ACHN (cell line): Measurements from ENCODE around the gene UCN2.

Source experiments
- DNase-seq: peaks from one replicate; pipeline ENCODE4 v3.0.0-alpha.2; 2015
- in situ Hi-C: cut with HindIII; loops from 2 replicates; pipeline ENCODE4 v1.10.0; 2017; ENCODE audit warnings: low sequenced_read_pairs, low pct_ligation_motif_present, low pct_unique_long_range_greater_than_20kb

Gene UCN2, protein sequence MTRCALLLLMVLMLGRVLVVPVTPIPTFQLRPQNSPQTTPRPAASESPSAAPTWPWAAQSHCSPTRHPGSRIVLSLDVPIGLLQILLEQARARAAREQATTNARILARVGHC

DNA sequence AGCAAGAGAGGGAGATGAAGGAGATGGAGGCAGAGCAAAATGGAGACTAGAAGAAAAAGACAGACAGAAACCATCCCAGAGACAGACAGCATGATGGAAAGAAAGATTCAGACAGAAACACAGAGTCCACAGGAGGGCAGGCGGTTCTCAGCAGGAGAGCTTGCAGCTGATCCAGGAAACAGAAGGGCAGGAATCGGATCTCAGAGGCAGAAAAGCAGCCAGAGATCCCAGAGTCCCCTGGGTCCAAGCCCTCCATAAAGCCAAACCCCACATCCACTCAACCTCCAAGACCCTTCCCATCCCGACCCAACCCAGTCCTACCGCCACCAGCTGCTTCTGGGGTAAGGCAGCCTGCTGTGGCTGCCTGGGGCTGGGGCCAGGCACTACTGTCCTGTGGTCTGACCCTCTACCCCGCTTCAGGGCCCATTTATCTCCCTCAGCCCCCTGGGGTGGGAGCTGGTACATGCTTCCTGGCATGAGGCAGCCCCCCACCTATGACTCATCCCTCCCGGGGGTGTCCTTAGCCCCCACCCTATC is at the start of gene UCN2:
Gene UCN2, minus strand, starts transcription at position 400 of the 537 bp plus-strand sequence. CDS start 657 bp downstream, outside the sequence.
- peak; percentile 18 for DNase-seq
- in situ Hi-C loops: no loop called here

DNA sequence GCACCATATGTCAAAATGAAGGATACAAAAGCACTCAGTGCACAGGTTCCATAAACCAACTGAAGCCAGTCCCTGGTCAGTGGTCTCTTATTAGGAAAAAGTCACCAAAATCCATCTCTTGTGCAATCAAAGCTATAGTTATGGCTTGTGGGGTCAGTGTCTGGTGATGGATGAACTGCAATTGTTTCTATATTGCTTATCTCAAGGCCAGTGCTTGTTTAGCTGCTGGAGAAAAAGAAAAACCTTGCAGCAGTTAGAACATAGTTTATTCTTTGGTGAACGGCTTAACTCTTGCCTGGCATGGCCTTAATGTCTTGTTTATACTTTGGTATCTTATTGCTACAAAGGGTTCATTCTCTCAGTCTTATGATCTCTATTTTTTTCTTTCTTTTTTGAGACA is 48.7 kb upstream of the UCN2 start:
- in situ Hi-C loops: no loop called here
- no peak for DNase-seq

DNA sequence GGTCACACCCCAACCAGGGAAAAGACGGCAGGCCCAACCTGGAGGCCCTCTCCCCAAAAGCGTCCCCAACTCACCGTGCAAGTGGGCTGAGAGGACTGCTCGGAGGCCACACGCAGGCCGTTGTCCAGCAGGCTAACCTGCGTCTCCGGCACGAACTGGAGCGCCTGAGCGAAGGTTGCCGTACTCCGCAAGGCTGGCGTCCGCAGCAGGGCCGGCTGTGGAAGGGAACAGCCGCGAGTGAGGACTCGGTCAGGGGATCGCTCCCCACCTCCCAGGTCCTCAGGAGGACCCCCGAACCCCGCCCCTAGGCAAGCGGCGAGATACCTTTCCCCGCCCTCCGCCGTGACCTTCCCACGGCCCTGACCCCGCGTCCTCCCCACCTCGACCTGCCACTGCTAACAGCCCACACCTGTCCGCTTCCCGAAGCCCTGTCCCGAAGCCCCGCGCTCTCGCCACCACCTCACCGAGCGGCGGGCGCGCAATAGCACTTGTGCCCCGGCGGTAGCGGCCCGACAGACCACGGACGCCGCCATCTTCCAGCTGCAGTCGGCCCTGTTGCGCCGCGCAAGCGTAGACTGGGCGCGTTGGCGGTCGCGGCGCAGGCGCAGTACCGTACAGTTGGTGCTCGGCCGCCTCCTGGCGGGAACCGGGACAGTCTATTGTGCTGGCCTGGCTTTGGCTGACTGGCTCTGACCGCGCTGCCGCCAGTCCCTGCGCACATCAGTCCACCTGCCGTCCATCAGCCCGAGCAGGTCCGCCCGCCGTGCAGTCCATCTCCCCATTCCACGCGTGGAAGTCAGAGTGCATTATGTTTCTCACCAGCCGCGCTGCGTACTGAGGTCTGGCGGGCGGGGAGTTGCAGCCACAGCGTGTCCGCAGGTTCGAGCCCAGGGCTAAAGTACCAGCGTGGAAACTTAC is 45.8 kb upstream of the UCN2 start, which contains the start of gene UQCRC1:
Gene UQCRC1, minus strand, starts transcription at position 559 of the 918 bp plus-strand sequence. Its CDS starts 26 bp downstream, at position 533.
- peak; percentile 89 for DNase-seq
- in situ Hi-C loops: no loop called here

DNA sequence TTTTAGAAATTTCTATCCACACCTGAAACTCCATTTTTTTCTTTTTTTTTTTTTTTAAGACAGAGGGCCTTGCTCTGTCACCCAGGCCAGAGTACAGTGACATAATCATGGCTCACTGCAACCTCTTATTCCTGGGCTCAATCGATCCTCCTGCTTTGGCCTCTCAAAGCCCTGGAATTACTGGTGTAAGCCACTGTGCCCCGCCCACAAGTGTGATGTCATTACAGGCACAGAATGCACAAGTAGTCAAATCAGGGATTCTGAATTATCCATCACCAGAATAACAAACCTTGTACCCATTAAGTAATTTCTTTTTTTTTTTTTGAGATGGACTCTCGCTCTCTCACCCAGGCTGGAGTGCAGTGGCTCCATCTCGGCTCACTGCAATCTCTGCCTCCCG is 43.9 kb upstream of the UCN2 start:
- no peak for DNase-seq

DNA sequence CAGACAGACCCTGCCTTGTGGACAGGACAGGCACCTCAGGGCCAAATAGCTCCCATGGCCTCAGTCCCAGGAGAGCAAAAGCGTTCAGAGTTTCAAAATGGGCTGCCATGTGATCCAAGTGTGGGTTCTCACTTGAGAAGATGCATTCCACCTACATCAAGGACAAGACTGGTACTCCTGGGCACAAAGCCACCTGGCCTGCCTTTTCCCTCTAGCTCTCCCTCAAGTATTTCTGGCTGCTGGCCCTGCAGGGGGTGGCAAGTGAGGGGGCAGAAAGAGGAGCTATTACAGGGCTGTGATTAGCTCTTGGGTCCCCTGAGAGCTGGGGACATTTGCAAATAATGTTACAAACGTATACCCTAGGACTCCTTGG is 38.0 kb upstream of the UCN2 start:
- DNase-seq: no peak
- in situ Hi-C loops: no loop called here

More for the DNA sequence above, 43.9 kb upstream of the UCN2 start:
- in situ Hi-C loops: no loop called here

DNA sequence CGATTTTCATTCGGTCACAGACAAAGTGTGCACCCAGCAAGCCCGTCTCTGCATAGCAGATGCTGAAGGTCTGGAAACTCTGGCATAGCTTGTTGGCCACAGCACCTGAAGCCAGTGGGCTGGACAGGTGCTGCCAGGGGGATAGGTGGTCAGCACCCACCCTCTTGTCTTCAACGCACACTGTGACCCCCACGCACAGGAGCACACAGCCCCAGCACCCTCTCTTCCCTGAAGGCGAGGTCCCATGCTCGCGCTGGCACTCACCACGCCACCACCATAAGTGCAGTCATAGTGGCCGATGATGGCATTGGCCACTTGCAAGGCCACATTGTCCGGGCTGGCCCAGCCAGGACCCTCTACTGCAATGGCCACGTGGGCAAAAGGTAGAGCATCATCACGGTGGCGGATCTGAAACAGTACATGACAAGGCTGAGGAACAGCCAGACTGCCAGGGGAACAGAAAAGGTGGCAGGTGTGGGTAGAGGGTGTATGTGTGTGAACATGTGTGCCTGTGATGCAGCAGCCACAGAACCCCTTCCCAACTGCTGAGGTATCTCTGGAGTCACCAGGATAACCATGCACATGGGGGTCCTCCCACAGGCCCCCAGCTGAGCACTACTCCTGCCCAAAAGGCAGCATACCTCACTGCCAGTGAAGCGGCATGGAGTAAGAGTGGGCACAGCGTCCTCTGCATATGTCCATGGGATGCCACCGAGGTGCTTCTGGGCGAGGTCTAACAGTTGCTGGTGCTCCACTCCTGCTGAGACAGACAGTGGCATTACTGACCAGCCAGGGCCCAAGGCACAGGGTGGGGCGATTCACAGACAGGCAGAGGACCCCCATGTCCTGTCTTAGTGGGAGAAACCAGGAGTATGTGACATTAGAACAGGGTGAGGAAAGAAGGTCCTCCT is 37.4 kb upstream of the UCN2 start:
- DNase-seq: no peak
- in situ Hi-C loops: no loop called here

DNA sequence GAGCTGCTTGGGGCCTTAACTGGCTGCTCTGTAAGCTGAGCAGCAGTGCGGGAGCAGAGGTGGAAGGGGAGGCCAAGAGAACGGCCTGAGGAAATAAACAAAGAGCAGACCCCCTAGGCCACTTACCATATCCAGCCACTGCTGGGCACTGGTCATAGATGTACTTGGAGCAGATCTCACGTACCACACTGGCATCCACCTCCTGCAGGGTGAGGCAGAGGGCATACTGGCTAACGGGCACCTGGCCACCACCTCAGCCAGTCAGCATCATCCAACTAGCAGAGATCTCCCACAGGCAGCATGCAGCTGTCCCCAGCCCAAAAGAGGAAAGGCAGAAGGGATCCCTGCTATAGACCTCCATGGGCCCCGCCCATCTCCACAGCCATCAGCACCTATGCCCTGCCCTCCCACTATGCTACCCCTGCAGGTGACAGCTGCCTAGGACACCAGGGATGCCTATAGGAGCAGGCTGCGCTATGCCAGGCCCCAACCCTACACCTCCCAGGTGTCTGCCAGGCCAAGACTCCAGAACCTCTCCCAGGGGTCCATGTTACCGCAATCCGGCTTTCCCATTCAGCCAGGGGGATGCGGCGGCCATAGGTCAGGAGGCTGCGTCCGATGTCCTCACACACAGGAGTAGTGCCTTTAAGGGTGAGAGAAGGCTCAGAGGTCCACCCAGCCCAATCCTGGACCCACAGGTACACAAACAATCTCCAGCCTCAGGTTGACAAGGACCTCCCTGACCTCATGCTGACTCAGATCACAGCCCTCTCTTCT is 36.1 kb upstream of the UCN2 start:
- DNase-seq: no peak
- in situ Hi-C loops: no loop called here

DNA sequence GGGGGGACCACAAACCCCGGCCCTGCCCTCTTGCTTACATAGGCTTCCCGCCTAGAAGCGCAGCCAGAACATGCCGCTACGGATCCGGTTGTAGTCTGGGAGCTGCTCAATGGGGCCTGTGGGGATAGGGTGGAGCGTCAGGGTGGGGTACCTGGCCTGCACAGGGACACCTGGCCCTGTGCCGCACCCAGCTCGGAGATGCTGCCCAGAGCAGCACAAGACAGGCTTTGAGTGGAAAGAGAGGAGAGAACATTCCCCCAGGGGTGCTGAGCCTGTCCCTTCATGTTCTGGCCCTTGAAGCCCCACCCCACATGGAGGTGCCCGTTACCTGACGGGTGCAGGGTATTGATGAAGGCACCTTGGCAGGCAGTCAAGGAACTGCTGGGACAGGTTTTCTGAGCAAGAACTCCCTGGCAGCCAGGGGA is 35.5 kb upstream of the UCN2 start:
- no peak for DNase-seq
- in situ Hi-C loops: no loop called here

DNA sequence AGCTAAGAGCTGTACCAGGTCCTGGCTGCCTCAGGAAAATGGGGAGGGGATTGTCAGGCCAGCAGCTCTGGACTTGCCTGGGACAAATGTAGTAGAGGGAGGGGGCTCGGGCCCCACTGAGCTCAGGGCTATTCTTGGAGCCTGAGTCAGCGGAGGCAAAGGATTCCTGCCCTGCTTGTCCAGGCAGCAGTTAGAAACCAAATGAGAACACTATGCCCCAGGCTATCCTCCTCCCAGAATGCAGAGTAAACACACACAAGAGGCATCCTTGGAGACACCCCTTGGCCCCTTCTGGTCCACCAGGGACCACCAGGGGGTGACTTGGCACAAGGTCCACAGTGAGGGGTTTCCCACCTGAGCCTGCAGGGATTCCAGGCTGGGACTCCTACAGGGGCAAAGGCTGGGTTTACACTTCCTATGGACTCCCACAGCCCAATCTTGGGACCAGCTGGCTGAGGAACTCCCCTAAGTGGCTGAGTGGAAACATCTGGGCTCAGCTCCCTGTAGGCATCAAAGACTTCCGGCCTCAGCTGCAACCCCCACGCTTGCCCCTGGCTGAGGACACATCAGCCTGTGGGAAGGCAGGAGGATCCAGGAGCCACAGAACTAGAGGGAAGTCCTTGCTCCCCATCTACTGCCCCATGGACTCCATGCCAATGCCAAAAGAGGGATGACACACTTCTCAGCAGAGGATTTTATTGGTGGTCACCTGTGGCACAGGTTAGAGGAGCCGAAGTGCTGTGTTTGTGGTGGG is 34.9 kb upstream of the UCN2 start:
- DNase-seq: no peak
- in situ Hi-C loops: no loop called here

DNA sequence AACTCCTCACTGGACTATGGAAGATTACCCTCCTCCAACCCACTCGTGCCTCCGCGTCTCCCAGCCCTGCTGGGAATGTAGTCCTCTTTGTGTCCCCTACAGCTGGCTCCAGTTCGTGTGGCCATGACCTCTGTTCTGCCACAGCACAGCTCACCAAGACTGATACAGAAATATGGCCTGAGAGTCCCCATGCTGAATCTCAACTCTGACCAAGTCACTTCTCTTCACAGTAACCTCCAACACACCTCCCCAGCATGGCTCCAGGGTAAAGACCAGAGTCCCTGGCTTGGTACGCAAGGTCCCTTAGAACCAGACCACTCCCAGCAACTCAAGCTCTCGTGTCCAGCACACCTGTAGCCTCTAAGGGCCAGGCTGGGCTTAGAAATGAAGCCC is 33.8 kb upstream of the UCN2 start:
- no peak for DNase-seq
- in situ Hi-C loops: no loop called here

DNA sequence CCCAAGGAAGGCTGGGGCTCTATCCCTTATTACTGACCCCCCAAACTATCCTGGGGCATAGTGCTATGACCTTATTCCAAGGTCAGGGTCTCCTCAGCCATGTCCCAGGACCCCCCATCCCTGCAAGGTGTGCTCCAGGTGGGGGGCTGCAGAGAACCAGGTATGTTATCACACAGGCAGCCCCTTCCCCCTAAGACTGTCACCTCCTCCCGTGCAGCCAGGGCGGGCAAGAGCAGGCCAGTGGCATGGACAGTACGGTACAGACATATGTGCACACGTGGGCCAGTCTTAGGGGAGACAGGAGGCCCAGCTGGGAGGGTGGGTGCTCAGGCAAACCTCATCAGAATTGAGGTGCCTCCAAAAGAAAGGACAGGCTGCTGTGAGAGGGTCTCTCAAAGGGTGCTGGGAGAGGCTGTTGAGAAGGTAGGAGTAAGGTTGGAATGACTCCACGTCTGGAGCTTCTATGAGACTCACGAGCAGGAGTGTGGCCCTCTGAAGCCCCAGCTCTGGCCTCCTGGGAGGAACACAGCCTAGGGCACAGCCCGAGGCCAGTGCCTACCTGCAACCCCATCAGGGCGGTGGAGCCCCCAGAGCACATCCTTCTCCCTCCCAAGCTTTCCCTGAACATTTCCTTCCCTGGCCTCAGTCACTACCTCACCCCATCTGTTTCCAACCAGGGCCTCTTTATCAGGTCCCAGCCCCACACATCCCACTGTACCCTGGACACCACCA is 33.3 kb upstream of the UCN2 start:
- DNase-seq: no peak
- in situ Hi-C loops: no loop called here

DNA sequence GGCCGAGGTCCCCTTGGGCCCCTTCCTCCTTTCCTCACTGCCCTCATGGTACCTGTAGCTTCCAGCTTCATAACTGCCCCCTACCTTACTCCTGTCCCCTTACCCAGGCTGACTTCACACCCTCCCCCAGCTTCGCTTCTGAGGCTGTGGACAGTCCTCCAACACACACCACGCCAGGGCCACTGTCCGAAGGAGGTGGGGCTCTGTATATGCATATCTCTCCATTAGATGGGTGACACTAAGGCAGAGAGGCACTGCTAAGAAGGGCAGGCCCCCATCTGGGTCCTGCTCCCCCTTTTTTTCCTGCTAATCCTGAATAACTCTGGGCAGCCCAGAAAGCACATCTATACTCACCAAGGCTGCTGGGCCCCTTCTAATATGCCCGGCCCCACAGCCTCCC is 32.6 kb upstream of the UCN2 start:
- in situ Hi-C loops: no loop called here
- DNase-seq: no peak

DNA sequence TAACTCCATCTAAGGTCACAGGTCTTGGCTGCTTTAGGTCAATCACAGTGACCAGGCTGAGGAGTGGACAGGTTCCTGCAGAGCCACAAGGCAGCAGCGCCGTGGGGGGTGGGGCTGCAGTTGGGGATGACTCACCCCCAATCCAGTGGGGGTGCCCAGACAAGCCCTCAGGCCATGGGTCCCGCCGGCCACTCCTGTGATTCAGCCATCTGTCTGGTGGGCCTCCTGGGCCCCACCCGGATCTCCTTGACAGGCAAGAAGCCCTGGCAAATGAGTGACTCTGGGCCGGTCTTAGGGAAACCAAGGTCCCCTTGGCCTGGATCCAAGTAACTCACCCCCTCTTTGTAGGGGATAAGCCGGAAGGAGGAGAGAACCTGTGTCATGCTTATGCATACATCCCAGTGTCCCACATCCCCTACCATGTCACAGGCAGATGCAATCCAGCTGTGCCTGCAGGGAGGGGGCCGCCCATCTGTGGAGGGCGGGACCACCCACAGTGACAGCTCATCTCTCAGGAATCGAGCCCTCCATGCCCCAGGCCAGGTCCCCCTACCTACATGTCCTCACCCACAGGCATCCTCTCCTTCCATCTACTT is 32.0 kb upstream of the UCN2 start:
- peak; percentile 70 for DNase-seq
- in situ Hi-C loops: no loop called here

DNA sequence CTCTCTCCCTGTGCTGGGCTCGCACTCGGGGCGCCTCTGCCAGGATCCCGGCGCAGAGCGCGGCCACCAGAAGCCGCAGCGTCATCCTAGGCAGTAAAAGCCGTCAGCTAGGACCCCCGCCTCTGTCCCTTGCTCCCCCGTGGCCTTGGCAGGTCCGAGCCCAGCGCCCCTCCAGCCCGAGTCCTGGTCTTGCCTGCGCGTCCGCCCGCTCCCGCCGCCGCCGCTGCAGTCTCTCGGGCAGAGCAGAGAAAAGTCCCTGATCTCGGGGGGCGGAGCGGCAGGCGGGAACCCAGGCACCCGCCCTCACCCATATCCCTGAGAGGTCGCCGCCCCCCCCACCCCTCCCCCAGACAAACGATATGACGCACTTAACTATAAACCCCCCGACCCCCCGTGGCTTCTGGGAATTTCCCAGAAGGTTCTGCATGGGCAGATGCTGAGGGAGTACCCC is 31.5 kb upstream of the UCN2 start, which contains the start of gene COL7A1:
Gene COL7A1, minus strand, starts transcription at position 255 of the 451 bp plus-strand sequence. Its CDS starts 170 bp downstream, at position 85.
- in situ Hi-C loops: no loop called here
- DNase-seq: no peak

DNA sequence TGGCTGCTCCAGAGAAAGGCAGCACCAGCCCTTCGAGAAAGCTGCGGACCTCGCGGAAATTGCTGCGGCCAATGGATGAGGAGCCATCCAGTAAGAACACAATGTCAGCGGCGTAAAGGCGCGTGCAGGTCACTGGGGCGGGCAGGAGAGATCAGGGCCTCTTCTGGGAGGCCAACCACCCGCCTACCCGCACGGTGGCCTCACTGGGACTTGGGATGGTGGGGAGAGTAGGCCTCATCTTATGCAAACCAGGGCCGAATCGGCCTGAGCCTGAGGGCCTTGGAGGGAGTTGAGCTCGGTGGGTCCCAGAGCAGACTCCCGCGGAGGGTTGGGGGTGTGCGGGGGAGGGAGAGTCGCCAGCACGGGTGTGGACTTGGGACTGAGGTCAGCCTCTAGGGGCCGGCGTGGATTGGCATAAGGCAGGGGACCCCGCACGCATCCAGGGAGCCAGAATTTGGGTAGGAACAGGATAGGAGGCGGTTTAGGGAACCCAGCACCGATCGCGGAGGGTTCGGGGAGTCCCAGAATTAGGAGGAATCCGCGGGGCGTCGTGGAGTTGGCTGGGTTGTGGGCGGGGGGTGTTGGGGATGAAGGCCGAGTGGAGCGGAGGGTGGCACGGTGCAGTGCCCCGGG is 31.0 kb upstream of the UCN2 start:
- no peak for DNase-seq
- in situ Hi-C loops: no loop called here

DNA sequence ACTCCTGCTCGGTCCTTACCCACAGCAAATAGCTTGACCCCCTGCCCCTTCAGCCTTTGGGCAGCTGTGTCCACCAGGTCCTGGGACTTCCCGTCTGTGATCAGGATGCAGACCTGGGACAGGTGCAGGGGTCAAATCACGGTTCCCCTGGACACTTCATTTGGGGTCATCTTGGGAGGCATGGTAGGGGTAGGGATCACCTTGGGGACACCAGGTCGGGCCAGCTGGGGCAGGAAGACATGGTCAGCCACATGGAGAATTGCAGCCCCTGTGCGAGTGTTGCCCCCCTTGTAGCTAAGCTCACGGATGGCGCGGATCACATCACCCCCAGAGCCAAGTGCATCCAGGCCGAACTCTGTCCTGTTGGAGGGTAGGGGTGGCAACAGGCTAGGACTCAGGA is 29.8 kb upstream of the UCN2 start:
- DNase-seq: no peak
- in situ Hi-C loops: no loop called here
